ENCODE data around the gene FBXW7. TPM values are rescaled to one million over a fixed set of nuclear protein-coding genes. Genes with fewer than 3 reads are reported as not detected.

FBXW7 gene
- total and polyA plus RNA-seq, 4 donors: 7.6 to 82.1 (median 20.6) TPM

GRCh38 chr4:152323221-152323620 is 212.7 kb downstream of the FBXW7 start:
- ATAC-seq (ENCODE audit: insufficient read depth, low FRiP score) (no peak), DNase-seq (no peak)
- Histone ChIP-seq H3K27me3 (ENCODE audit: control insufficient read depth in 3 of 3, insufficient read depth in 3 of 3, low read length in 2 of 3) (no peaks in the 10 kb centered on the region), H3K36me3 (ENCODE audit: control insufficient read depth in 4 of 4, insufficient read depth in 4 of 4, low read length in 4 of 4) (peaks cover 3 to 29% (median 10%) of the 10 kb centered on the region in 4 donors), H3K9me3 (ENCODE audit: control insufficient read depth in 4 of 4, insufficient read depth in 3 of 4, low read length in 3 of 4) (no peaks in the 10 kb centered on the region), H3K27ac (ENCODE audit: low read depth in 1 of 2, low read length in 1 of 2) (no peak overlapping the region), H3K9ac (ENCODE audit: insufficient read depth in 1 of 2, low read length in 2 of 2) (no peak overlapping the region), H3K4me3 (no peak overlapping the region), H3K4me1 (ENCODE audit: control insufficient read depth in 5 of 5, insufficient read depth in 5 of 5, low read length in 5 of 5) (no peaks in the 10 kb centered on the region)
- TF ChIP-seq CTCF (IDR thresholded peaks at IDR 0.05; ENCODE audit: control extremely low read depth, extremely low read depth): no peak
- WGBS, 2 donors: 85 to 87% methylated on average over 1 of the region's 1 CpG

GRCh38 chr4:152322656-152323055 is 213.2 kb downstream of the FBXW7 start:
- no peak for DNase-seq
- Histone ChIP-seq H3K4me1 (ENCODE audit: control insufficient read depth in 5 of 5, insufficient read depth in 5 of 5, low read length in 5 of 5) (no peaks in the 10 kb centered on the region), H3K36me3 (ENCODE audit: control insufficient read depth in 4 of 4, insufficient read depth in 4 of 4, low read length in 4 of 4) (peaks cover 2 to 24% (median 6%) of the 10 kb centered on the region in 4 donors), H3K4me3 (no peak overlapping the region), H3K27me3 (ENCODE audit: control insufficient read depth in 3 of 3, insufficient read depth in 3 of 3, low read length in 2 of 3) (no peaks in the 10 kb centered on the region), H3K9ac (ENCODE audit: insufficient read depth in 1 of 2, low read length in 2 of 2) (no peak overlapping the region), H3K9me3 (ENCODE audit: control insufficient read depth in 4 of 4, insufficient read depth in 3 of 4, low read length in 3 of 4) (no peaks in the 10 kb centered on the region), H3K27ac (ENCODE audit: low read depth in 1 of 2, low read length in 1 of 2) (no peak overlapping the region)
- no peak for ATAC-seq (ENCODE audit: insufficient read depth, low FRiP score)
- no peak for TF ChIP-seq CTCF (IDR thresholded peaks at IDR 0.05; ENCODE audit: control extremely low read depth, extremely low read depth)
- 96% methylated on average over 6 of the region's 6 CpGs for WGBS, 2 donors

GRCh38 chr4:152321923-152322322 is 214.0 kb downstream of the FBXW7 start:
- no peak overlapping the region for H3K27ac ChIP-seq (ENCODE audit: low read depth in 1 of 2, low read length in 1 of 2)
- no peak for TF ChIP-seq CTCF (IDR thresholded peaks at IDR 0.05; ENCODE audit: control extremely low read depth, extremely low read depth)
- H3K36me3 ChIP-seq (ENCODE audit: control insufficient read depth in 4 of 4, insufficient read depth in 4 of 4, low read length in 4 of 4): peaks cover 2 to 21% (median 3%) of the 10 kb centered on the region in 4 donors
- WGBS, 2 donors: 67 to 91% methylated on average over 1 of the region's 1 CpG
- H3K27me3 ChIP-seq (ENCODE audit: control insufficient read depth in 3 of 3, insufficient read depth in 3 of 3, low read length in 2 of 3): no peaks in the 10 kb centered on the region
- no peak for ATAC-seq (ENCODE audit: insufficient read depth, low FRiP score)
- H3K4me1 ChIP-seq (ENCODE audit: control insufficient read depth in 5 of 5, insufficient read depth in 5 of 5, low read length in 5 of 5): peaks cover 0 to 7% (median 0%) of the 10 kb centered on the region in 5 donors
- H3K9ac ChIP-seq (ENCODE audit: insufficient read depth in 1 of 2, low read length in 2 of 2): no peak overlapping the region
- H3K9me3 ChIP-seq (ENCODE audit: control insufficient read depth in 4 of 4, insufficient read depth in 3 of 4, low read length in 3 of 4): no peaks in the 10 kb centered on the region
- H3K4me3 ChIP-seq: no peak overlapping the region
- no peak for DNase-seq

DNA sequence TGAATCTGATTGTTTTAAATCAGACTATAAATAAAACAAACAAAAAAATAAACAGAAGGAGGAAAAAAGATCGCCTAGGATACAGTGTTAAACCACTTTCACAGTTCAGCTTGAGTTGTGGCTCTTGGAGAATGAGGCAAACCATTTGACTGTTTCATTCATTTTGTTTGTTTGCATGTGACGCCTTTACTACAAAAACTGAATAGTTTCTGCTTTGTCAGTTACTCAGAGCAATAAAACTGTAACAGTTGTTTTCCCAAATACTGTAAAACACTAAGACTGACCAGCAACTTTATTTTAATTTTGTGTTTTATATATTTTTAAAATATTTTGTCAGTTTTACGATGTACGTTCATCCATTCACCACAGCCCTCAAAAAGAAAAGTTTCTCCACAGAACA is 214.5 kb downstream of the FBXW7 start:
- Histone ChIP-seq H3K4me1 (ENCODE audit: control insufficient read depth in 5 of 5, insufficient read depth in 5 of 5, low read length in 5 of 5) (peaks cover 0 to 9% (median 0%) of the 10 kb centered on the region in 5 donors), H3K4me3 (no peak overlapping the region), H3K9me3 (ENCODE audit: control insufficient read depth in 4 of 4, insufficient read depth in 3 of 4, low read length in 3 of 4) (no peaks in the 10 kb centered on the region), H3K9ac (ENCODE audit: insufficient read depth in 1 of 2, low read length in 2 of 2) (no peak overlapping the region), H3K36me3 (ENCODE audit: control insufficient read depth in 4 of 4, insufficient read depth in 4 of 4, low read length in 4 of 4) (peaks cover 2 to 21% (median 3%) of the 10 kb centered on the region in 4 donors), H3K27me3 (ENCODE audit: control insufficient read depth in 3 of 3, insufficient read depth in 3 of 3, low read length in 2 of 3) (no peaks in the 10 kb centered on the region), H3K27ac (ENCODE audit: low read depth in 1 of 2, low read length in 1 of 2) (no peak overlapping the region)
- TF ChIP-seq CTCF (IDR thresholded peaks at IDR 0.05; ENCODE audit: control extremely low read depth, extremely low read depth): no peak
- DNase-seq (no peak), ATAC-seq (ENCODE audit: insufficient read depth, low FRiP score) (no peak)
- 94 to 95% methylated on average over 4 of the region's 4 CpGs for WGBS, 2 donors

Data from lung (tissue), 12 donors.